GM13976 (cell line): ENCODE measurements around the gene ITGA8.

ENCODE experiments used
- DNase-seq: peaks from one replicate; pipeline ENCODE4 v3.0.0; 2012; ENCODE audit warnings: low spot score
- CTCF ChIP-seq: IDR thresholded peaks from 2 replicates; pipeline ENCODE4 v1.5.1; 2012; ENCODE audit warnings: borderline replicate concordance, mild to moderate bottlenecking; ENCODE audit not compliant: insufficient read depth; ENCODE audit errors: extremely low read depth, missing control alignments, control extremely low read depth
- in situ Hi-C: fragments of 300-500 bp; cut with MboI; formaldehyde crosslinking; loops from one replicate; pipeline ENCODE4 v1.12.0; 2022; ENCODE audit warnings: low sequenced_read_pairs, mixed read lengths, inconsistent platforms; ENCODE audit not compliant: unreplicated experiment

ITGA8 gene

GRCh38 chr10:15601819-15602218, 117.9 kb downstream of the ITGA8 start:
- in situ Hi-C loops: no loop called here
- no peak for TF ChIP-seq CTCF
- DNase-seq: no peak

- TF ChIP-seq CTCF: no peak
- in situ Hi-C loops: no loop called here
- no peak for DNase-seq
Observed at GRCh38 chr10:15595260-15595659, 124.5 kb downstream of the ITGA8 start.

GRCh38 chr10:15591937-15592336, 127.8 kb downstream of the ITGA8 start:
- no peak for DNase-seq
- in situ Hi-C loops: no loop called here
- no peak for TF ChIP-seq CTCF

GRCh38 chr10:15591431-15591830, 128.3 kb downstream of the ITGA8 start:
- no peak for TF ChIP-seq CTCF
- in situ Hi-C loops: no loop called here

GRCh38 chr10:15588635-15589508, 130.8 kb downstream of the ITGA8 start:
- no peak for DNase-seq
- in situ Hi-C loops: no loop called here
- TF ChIP-seq CTCF: no peak

More at GRCh38 chr10:15591431-15591830, 128.3 kb downstream of the ITGA8 start:
- no peak for DNase-seq

GRCh38 chr10:15588151-15588550, 131.6 kb downstream of the ITGA8 start:
- TF ChIP-seq CTCF: no peak
- no peak for DNase-seq
- in situ Hi-C loops: no loop called here
